ENCODE data around the gene FGGY.

DNA sequence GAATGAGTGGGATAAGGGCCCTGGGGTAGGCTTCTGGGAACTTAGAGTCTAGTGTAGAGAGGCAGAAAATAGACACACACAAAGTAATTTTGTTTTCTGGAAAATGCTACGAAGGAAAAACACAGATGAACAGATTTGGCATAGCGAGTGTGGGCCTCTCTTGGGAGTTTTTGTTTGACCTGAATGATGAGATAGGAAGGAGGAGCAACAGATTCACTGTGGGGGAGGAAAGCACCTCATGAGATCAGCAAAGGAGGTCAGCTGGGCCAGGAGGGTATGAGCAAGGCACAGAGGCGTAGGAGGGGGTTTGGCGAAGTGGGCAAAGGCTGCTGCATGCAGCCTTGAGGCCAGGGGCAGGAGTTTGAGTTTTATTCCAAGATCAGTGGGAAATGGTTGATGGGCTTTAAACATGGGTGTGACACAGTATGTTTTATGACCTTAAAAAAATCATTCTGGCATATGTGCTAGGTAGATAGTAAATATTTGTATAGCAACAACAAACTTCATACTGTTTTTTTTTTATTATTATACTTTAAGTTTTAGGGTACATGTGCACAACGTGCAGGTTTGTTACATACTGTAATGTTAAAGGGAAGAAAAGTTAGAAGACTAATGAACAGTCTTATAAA lies 57.9 kb downstream of the FGGY start:
- TF ChIP-seq, protein P1, sequence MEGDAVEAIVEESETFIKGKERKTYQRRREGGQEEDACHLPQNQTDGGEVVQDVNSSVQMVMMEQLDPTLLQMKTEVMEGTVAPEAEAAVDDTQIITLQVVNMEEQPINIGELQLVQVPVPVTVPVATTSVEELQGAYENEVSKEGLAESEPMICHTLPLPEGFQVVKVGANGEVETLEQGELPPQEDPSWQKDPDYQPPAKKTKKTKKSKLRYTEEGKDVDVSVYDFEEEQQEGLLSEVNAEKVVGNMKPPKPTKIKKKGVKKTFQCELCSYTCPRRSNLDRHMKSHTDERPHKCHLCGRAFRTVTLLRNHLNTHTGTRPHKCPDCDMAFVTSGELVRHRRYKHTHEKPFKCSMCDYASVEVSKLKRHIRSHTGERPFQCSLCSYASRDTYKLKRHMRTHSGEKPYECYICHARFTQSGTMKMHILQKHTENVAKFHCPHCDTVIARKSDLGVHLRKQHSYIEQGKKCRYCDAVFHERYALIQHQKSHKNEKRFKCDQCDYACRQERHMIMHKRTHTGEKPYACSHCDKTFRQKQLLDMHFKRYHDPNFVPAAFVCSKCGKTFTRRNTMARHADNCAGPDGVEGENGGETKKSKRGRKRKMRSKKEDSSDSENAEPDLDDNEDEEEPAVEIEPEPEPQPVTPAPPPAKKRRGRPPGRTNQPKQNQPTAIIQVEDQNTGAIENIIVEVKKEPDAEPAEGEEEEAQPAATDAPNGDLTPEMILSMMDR (IDR thresholded peaks at IDR 0.05), result no peak
- TF ChIP-seq EZH2 (IDR thresholded peaks at IDR 0.05; ENCODE audit: borderline replicate concordance, insufficient read depth, low read depth, low read length, poor library complexity, severe bottlenecking), result no peak
